KG1 (cell line): ENCODE results near the gene NIP7.
"Not testable (repeated sequence)": the region's sequence is repeated elsewhere in the genome, so short reads cannot be mapped to it uniquely, and the experiment has no call there.

Source experiments
- DNase-seq: peaks from one replicate; lab custom pipeline; 2025; lab: John Stamatoyannopoulos, UW

The NIP7 gene

GRCh38 chr16:69339289-69340094, at the start of gene NIP7, which contains the start of gene COG8:
Gene NIP7, plus strand, starts transcription at chr16:69339772. Its CDS starts 58 bp downstream, at chr16:69339830.
Gene COG8, minus strand, starts transcription at chr16:69339564. Its CDS starts 12 bp downstream, at chr16:69339552.
- DNase-seq, result peak; percentile 93

GRCh38 chr16:69291657-69292056, 47.9 kb upstream of the NIP7 start:
- not testable (repeated sequence) for DNase-seq

GRCh38 chr16:69293401-69293800, 46.2 kb upstream of the NIP7 start:
- DNase-seq, result no peak

GRCh38 chr16:69294051-69294450, 45.5 kb upstream of the NIP7 start:
- DNase-seq, result no peak

GRCh38 chr16:69296771-69297170, 42.8 kb upstream of the NIP7 start:
- DNase-seq, result not testable (repeated sequence)

GRCh38 chr16:69298261-69298660, 41.3 kb upstream of the NIP7 start:
- no peak for DNase-seq

- no peak for DNase-seq
Observed at GRCh38 chr16:69301187-69301586, 38.4 kb upstream of the NIP7 start.

GRCh38 chr16:69301861-69302260, 37.7 kb upstream of the NIP7 start:
- DNase-seq, result no peak

GRCh38 chr16:69302301-69302700, 37.3 kb upstream of the NIP7 start:
- DNase-seq, result no peak

GRCh38 chr16:69306031-69306430, 33.5 kb upstream of the NIP7 start:
- no peak for DNase-seq

GRCh38 chr16:69307091-69307490, 32.5 kb upstream of the NIP7 start:
- DNase-seq, result no peak

- no peak for DNase-seq
Observed at GRCh38 chr16:69307856-69308255, 31.7 kb upstream of the NIP7 start.

- DNase-seq, result no peak
Observed at GRCh38 chr16:69309316-69309715, 30.3 kb upstream of the NIP7 start.

- peak; percentile 92 for DNase-seq
Observed at GRCh38 chr16:69310653-69311532, 28.7 kb upstream of the NIP7 start, which contains the start of gene VPS4A. Gene VPS4A, plus strand, starts transcription at chr16:69311350. Its CDS starts 162 bp downstream, at chr16:69311512.

GRCh38 chr16:69311533-69312387, 27.8 kb upstream of the NIP7 start:
- DNase-seq, result peak; percentile 29

- DNase-seq, result no peak
Observed at GRCh38 chr16:69313469-69313868, 26.1 kb upstream of the NIP7 start.

- DNase-seq, result no peak
Observed at GRCh38 chr16:69314534-69314933, 25.0 kb upstream of the NIP7 start.

- DNase-seq, result no peak
Observed at GRCh38 chr16:69315486-69316311, 23.9 kb upstream of the NIP7 start.

- DNase-seq, result no peak
Observed at GRCh38 chr16:69316595-69317034, 23.0 kb upstream of the NIP7 start.

- DNase-seq, result no peak
Observed at GRCh38 chr16:69318177-69318910, 21.2 kb upstream of the NIP7 start.
